ENCODE measurements around the gene TMEM185B. TPM values are rescaled to one million over a fixed set of nuclear protein-coding genes. Genes with fewer than 3 reads are reported as not detected.
"Not testable (repeated sequence)": the region's sequence is repeated elsewhere in the genome, so short reads cannot be mapped to it uniquely, and the experiment has no call there.

TMEM185B gene
- polyA plus RNA-seq, 2 donors: 3.6 to 8.8 TPM

GRCh38 chr2:120236791-120237190, 13.6 kb upstream of the TMEM185B start:
- 87 to 93% methylated on average over 5 of the region's 5 CpGs for WGBS, 2 donors
- Histone ChIP-seq H3K4me1 (ENCODE audit: control insufficient read depth in 2 of 2, insufficient read depth in 2 of 2, low read length in 1 of 2) (peaks cover 0 to 16% of the 10 kb centered on the region in 2 donors), H3K9me3 (ENCODE audit: control insufficient read depth in 2 of 2, insufficient read depth in 1 of 2, low read depth in 1 of 2, low read length in 1 of 2) (no peaks in the 10 kb centered on the region), H3K4me3 (ENCODE audit: low read depth in 1 of 2, low read length in 2 of 2) (no peak overlapping the region), H3K27me3 (ENCODE audit: control insufficient read depth in 1 of 2, insufficient read depth in 2 of 2, low read length in 2 of 2) (no peaks in the 10 kb centered on the region), H3K27ac (ENCODE audit: low read depth in 2 of 2, low read length in 1 of 2) (peak overlapping the region in 1 of 2 donors; percentile 11), H3K36me3 (ENCODE audit: control insufficient read depth in 2 of 2, insufficient read depth in 2 of 2, low read length in 1 of 2) (no peaks in the 10 kb centered on the region)

GRCh38 chr2:120236316-120236715, 13.1 kb upstream of the TMEM185B start:
- no peaks in the 10 kb centered on the region for H3K9me3 ChIP-seq (ENCODE audit: control insufficient read depth in 2 of 2, insufficient read depth in 1 of 2, low read depth in 1 of 2, low read length in 1 of 2)
- no peaks in the 10 kb centered on the region for H3K36me3 ChIP-seq (ENCODE audit: control insufficient read depth in 2 of 2, insufficient read depth in 2 of 2, low read length in 1 of 2)
- H3K4me1 ChIP-seq (ENCODE audit: control insufficient read depth in 2 of 2, insufficient read depth in 2 of 2, low read length in 1 of 2): peaks cover 0 to 16% of the 10 kb centered on the region in 2 donors
- no peaks in the 10 kb centered on the region for H3K27me3 ChIP-seq (ENCODE audit: control insufficient read depth in 1 of 2, insufficient read depth in 2 of 2, low read length in 2 of 2)
- H3K4me3 ChIP-seq (ENCODE audit: low read depth in 1 of 2, low read length in 2 of 2): no peak overlapping the region
- no peak overlapping the region for H3K27ac ChIP-seq (ENCODE audit: low read depth in 2 of 2, low read length in 1 of 2)
- 83% methylated on average over 10 of the region's 10 CpGs for whole genome bisulfite sequencing, 2 donors

GRCh38 chr2:120235681-120236080, 12.5 kb upstream of the TMEM185B start:
- Histone ChIP-seq H3K9me3 (ENCODE audit: control insufficient read depth in 2 of 2, insufficient read depth in 1 of 2, low read depth in 1 of 2, low read length in 1 of 2) (no peaks in the 10 kb centered on the region), H3K36me3 (ENCODE audit: control insufficient read depth in 2 of 2, insufficient read depth in 2 of 2, low read length in 1 of 2) (no peaks in the 10 kb centered on the region), H3K27me3 (ENCODE audit: control insufficient read depth in 1 of 2, insufficient read depth in 2 of 2, low read length in 2 of 2) (no peaks in the 10 kb centered on the region), H3K4me1 (ENCODE audit: control insufficient read depth in 2 of 2, insufficient read depth in 2 of 2, low read length in 1 of 2) (peaks cover 0 to 20% of the 10 kb centered on the region in 2 donors), H3K27ac (ENCODE audit: low read depth in 2 of 2, low read length in 1 of 2) (no peak overlapping the region), H3K4me3 (ENCODE audit: low read depth in 1 of 2, low read length in 2 of 2) (no peak overlapping the region)
- 85 to 93% methylated on average over 6 of the region's 6 CpGs for whole genome bisulfite sequencing, 2 donors

GRCh38 chr2:120235158-120235557, 12.0 kb upstream of the TMEM185B start:
- not testable (repeated sequence) for H3K27me3 ChIP-seq (ENCODE audit: control insufficient read depth in 1 of 2, insufficient read depth in 2 of 2, low read length in 2 of 2); H3K4me3 ChIP-seq (ENCODE audit: low read depth in 1 of 2, low read length in 2 of 2); H3K36me3 ChIP-seq (ENCODE audit: control insufficient read depth in 2 of 2, insufficient read depth in 2 of 2, low read length in 1 of 2); H3K9me3 ChIP-seq (ENCODE audit: control insufficient read depth in 2 of 2, insufficient read depth in 1 of 2, low read depth in 1 of 2, low read length in 1 of 2); H3K27ac ChIP-seq (ENCODE audit: low read depth in 2 of 2, low read length in 1 of 2)
- 79 to 96% methylated on average over 2 of the region's 2 CpGs for WGBS, 2 donors
- peaks cover 0 to 20% of the 10 kb centered on the region in 2 donors for H3K4me1 ChIP-seq (ENCODE audit: control insufficient read depth in 2 of 2, insufficient read depth in 2 of 2, low read length in 1 of 2)

- no peaks in the 10 kb centered on the region for H3K9me3 ChIP-seq (ENCODE audit: control insufficient read depth in 2 of 2, insufficient read depth in 1 of 2, low read depth in 1 of 2, low read length in 1 of 2)
- H3K36me3 ChIP-seq (ENCODE audit: control insufficient read depth in 2 of 2, insufficient read depth in 2 of 2, low read length in 1 of 2): no peaks in the 10 kb centered on the region
- H3K4me3 ChIP-seq (ENCODE audit: low read depth in 1 of 2, low read length in 2 of 2): no peak overlapping the region
- 94 to 96% methylated on average over 5 of the region's 5 CpGs for WGBS, 2 donors
- H3K27ac ChIP-seq (ENCODE audit: low read depth in 2 of 2, low read length in 1 of 2): no peak overlapping the region
- H3K4me1 ChIP-seq (ENCODE audit: control insufficient read depth in 2 of 2, insufficient read depth in 2 of 2, low read length in 1 of 2): peaks cover 0 to 7% of the 10 kb centered on the region in 2 donors
- H3K27me3 ChIP-seq (ENCODE audit: control insufficient read depth in 1 of 2, insufficient read depth in 2 of 2, low read length in 2 of 2): no peaks in the 10 kb centered on the region
Observed at GRCh38 chr2:120233292-120233691, 10.1 kb upstream of the TMEM185B start.

GRCh38 chr2:120231974-120232635, 8.9 kb upstream of the TMEM185B start:
- Histone ChIP-seq H3K27ac (ENCODE audit: low read depth in 2 of 2, low read length in 1 of 2) (peak overlapping the region; percentile 87 to 94), H3K27me3 (ENCODE audit: control insufficient read depth in 1 of 2, insufficient read depth in 2 of 2, low read length in 2 of 2) (no peaks in the 10 kb centered on the region), H3K4me1 (ENCODE audit: control insufficient read depth in 2 of 2, insufficient read depth in 2 of 2, low read length in 1 of 2) (peaks cover 0 to 4% of the 10 kb centered on the region in 2 donors), H3K9me3 (ENCODE audit: control insufficient read depth in 2 of 2, insufficient read depth in 1 of 2, low read depth in 1 of 2, low read length in 1 of 2) (no peaks in the 10 kb centered on the region), H3K4me3 (ENCODE audit: low read depth in 1 of 2, low read length in 2 of 2) (peak overlapping the region; percentile 39 to 70), H3K36me3 (ENCODE audit: control insufficient read depth in 2 of 2, insufficient read depth in 2 of 2, low read length in 1 of 2) (no peaks in the 10 kb centered on the region)
- 21 to 31% methylated on average over 15 of the region's 15 CpGs for WGBS, 2 donors

GRCh38 chr2:120231564-120231973, 8.4 kb upstream of the TMEM185B start:
- peak overlapping the region; percentile 87 to 94 for H3K27ac ChIP-seq (ENCODE audit: low read depth in 2 of 2, low read length in 1 of 2)
- H3K27me3 ChIP-seq (ENCODE audit: control insufficient read depth in 1 of 2, insufficient read depth in 2 of 2, low read length in 2 of 2): no peaks in the 10 kb centered on the region
- H3K9me3 ChIP-seq (ENCODE audit: control insufficient read depth in 2 of 2, insufficient read depth in 1 of 2, low read depth in 1 of 2, low read length in 1 of 2): no peaks in the 10 kb centered on the region
- H3K36me3 ChIP-seq (ENCODE audit: control insufficient read depth in 2 of 2, insufficient read depth in 2 of 2, low read length in 1 of 2): no peaks in the 10 kb centered on the region
- 41 to 67% methylated on average over 4 of the region's 4 CpGs for WGBS, 2 donors
- H3K4me1 ChIP-seq (ENCODE audit: control insufficient read depth in 2 of 2, insufficient read depth in 2 of 2, low read length in 1 of 2): peaks cover 0 to 4% of the 10 kb centered on the region in 2 donors
- peak overlapping the region; percentile 39 to 70 for H3K4me3 ChIP-seq (ENCODE audit: low read depth in 1 of 2, low read length in 2 of 2)

GRCh38 chr2:120230515-120231471, 7.6 kb upstream of the TMEM185B start:
- Histone ChIP-seq H3K4me3 (ENCODE audit: low read depth in 1 of 2, low read length in 2 of 2) (no peak overlapping the region), H3K27me3 (ENCODE audit: control insufficient read depth in 1 of 2, insufficient read depth in 2 of 2, low read length in 2 of 2) (no peaks in the 10 kb centered on the region), H3K36me3 (ENCODE audit: control insufficient read depth in 2 of 2, insufficient read depth in 2 of 2, low read length in 1 of 2) (no peaks in the 10 kb centered on the region), H3K9me3 (ENCODE audit: control insufficient read depth in 2 of 2, insufficient read depth in 1 of 2, low read depth in 1 of 2, low read length in 1 of 2) (no peaks in the 10 kb centered on the region), H3K27ac (ENCODE audit: low read depth in 2 of 2, low read length in 1 of 2) (no peak overlapping the region), H3K4me1 (ENCODE audit: control insufficient read depth in 2 of 2, insufficient read depth in 2 of 2, low read length in 1 of 2) (peaks cover 0 to 4% of the 10 kb centered on the region in 2 donors)
- 78 to 80% methylated on average over 17 of the region's 17 CpGs for WGBS, 2 donors

- Histone ChIP-seq H3K4me3 (ENCODE audit: low read depth in 1 of 2, low read length in 2 of 2) (no peak overlapping the region), H3K27me3 (ENCODE audit: control insufficient read depth in 1 of 2, insufficient read depth in 2 of 2, low read length in 2 of 2) (no peaks in the 10 kb centered on the region), H3K9me3 (ENCODE audit: control insufficient read depth in 2 of 2, insufficient read depth in 1 of 2, low read depth in 1 of 2, low read length in 1 of 2) (no peaks in the 10 kb centered on the region), H3K36me3 (ENCODE audit: control insufficient read depth in 2 of 2, insufficient read depth in 2 of 2, low read length in 1 of 2) (no peaks in the 10 kb centered on the region), H3K4me1 (ENCODE audit: control insufficient read depth in 2 of 2, insufficient read depth in 2 of 2, low read length in 1 of 2) (peaks cover 0 to 4% of the 10 kb centered on the region in 2 donors), H3K27ac (ENCODE audit: low read depth in 2 of 2, low read length in 1 of 2) (no peak overlapping the region)
- 90 to 91% methylated on average over 10 of the region's 10 CpGs for WGBS, 2 donors
Observed at GRCh38 chr2:120229341-120229740, 6.1 kb upstream of the TMEM185B start.
